GM21737 (cell line): ENCODE measurements around the gene WNT16.

Experiments used
- ATAC-seq: cut with Tn5 transposase; IDR thresholded peaks from one replicate; pipeline ENCODE4 v1.9.1; 2021; ENCODE audit warnings: mild to moderate bottlenecking, moderate library complexity; ENCODE audit not compliant: unreplicated experiment

WNT16 gene

GRCh38 chr7:121342631-121343030, 13.8 kb downstream of the WNT16 start:
- ATAC-seq = no peak

GRCh38 chr7:121343302-121343701, 14.5 kb downstream of the WNT16 start:
- ATAC-seq = no peak

- ATAC-seq = no peak
Observed at GRCh38 chr7:121344093-121344492, 15.3 kb downstream of the WNT16 start.

GRCh38 chr7:121344497-121344896, 15.7 kb downstream of the WNT16 start:
- ATAC-seq = no peak

- no peak for ATAC-seq
Observed at GRCh38 chr7:121351682-121352081, 22.9 kb downstream of the WNT16 start.

- no peak for ATAC-seq
Observed at GRCh38 chr7:121352323-121352722, 23.5 kb downstream of the WNT16 start.

- ATAC-seq = no peak
Observed at GRCh38 chr7:121355574-121355973, 26.8 kb downstream of the WNT16 start.

- ATAC-seq = no peak
Observed at GRCh38 chr7:121360564-121360963, 31.8 kb downstream of the WNT16 start.

GRCh38 chr7:121366852-121367431, 38.1 kb downstream of the WNT16 start:
- no peak for ATAC-seq

- peak; percentile 54 for ATAC-seq
Observed at GRCh38 chr7:121369462-121369861, 40.7 kb downstream of the WNT16 start.

- no peak for ATAC-seq
Observed at GRCh38 chr7:121371367-121371766, 42.6 kb downstream of the WNT16 start.

- ATAC-seq = no peak
Observed at GRCh38 chr7:121371883-121372282, 43.1 kb downstream of the WNT16 start.

- ATAC-seq = peak; percentile 82
Observed at GRCh38 chr7:121372376-121373010, 43.7 kb downstream of the WNT16 start.

- ATAC-seq = no peak
Observed at GRCh38 chr7:121373177-121373576, 44.4 kb downstream of the WNT16 start.

- no peak for ATAC-seq
Observed at GRCh38 chr7:121376979-121377378, 48.2 kb downstream of the WNT16 start.

GRCh38 chr7:121379930-121380329, 51.1 kb downstream of the WNT16 start:
- ATAC-seq = no peak

- no peak for ATAC-seq
Observed at GRCh38 chr7:121382473-121382872, 53.7 kb downstream of the WNT16 start.

- ATAC-seq = no peak
Observed at GRCh38 chr7:121383235-121383910, 54.6 kb downstream of the WNT16 start.

GRCh38 chr7:121384265-121384664, 55.5 kb downstream of the WNT16 start:
- no peak for ATAC-seq

- ATAC-seq = no peak
Observed at GRCh38 chr7:121385056-121385799, 56.4 kb downstream of the WNT16 start.

GRCh38 chr7:121385800-121386179, 57.0 kb downstream of the WNT16 start:
- peak; percentile 90 for ATAC-seq

GRCh38 chr7:121388950-121389349, 60.1 kb downstream of the WNT16 start:
- no peak for ATAC-seq
